Prostate gland (tissue), 2 donors: ENCODE results near the gene CMSS1. TPM values are rescaled to one million over a fixed set of nuclear protein-coding genes. Genes with fewer than 3 reads are reported as not detected.

Experiments used
- DNase-seq: peaks from one replicate; pipeline ENCODE4 v3.0.0-alpha.2; 2019; ENCODE audit warnings: low spot score
- H3K27ac ChIP-seq, 2 donors: fragments of 200-600 bp; sonication (generic); 2 replicates each; pipeline ENCODE4 v1.5.1; 2017 to 2019
- H3K27me3 ChIP-seq: fragments of 200-600 bp; sonication (generic); replicated peaks from 2 replicates; pipeline ENCODE4 v1.5.1; 2019; ENCODE audit not compliant: insufficient read depth
- H3K36me3 ChIP-seq, 2 donors: fragments of 200-600 bp; sonication (generic); 1 replicate in 1 of 2; 2 replicates in 1 of 2; pipeline versions ENCODE4 v1.5.1 to v1.8.1; 2017 to 2019
- H3K4me1 ChIP-seq: fragments of 200-600 bp; sonication (generic); replicated peaks from 2 replicates; pipeline ENCODE4 v1.5.1; 2019
- H3K4me3 ChIP-seq, 2 donors: fragments of 200-600 bp; sonication (generic); 2 replicates each; pipeline ENCODE4 v1.5.1; 2017 to 2019
- H3K9me3 ChIP-seq: fragments of 200-600 bp; sonication (generic); 2 replicates; pipeline ENCODE4 v1.5.1; 2017
- CTCF ChIP-seq, 4 experiments: fragments of 200-600 bp in 2 of 4; fragments of 450-650 bp in 2 of 4; sonication (generic) in 2 of 4; IDR thresholded peaks; 1 replicate in 3 of 4; 2 replicates in 1 of 4; pipeline ENCODE4 v1.5.1; 2016 to 2019; ENCODE audit warnings: antibody characterized with exemption in 4 of 4, mild to moderate bottlenecking in 2 of 4, moderate library complexity in 2 of 4
- POLR2A ChIP-seq: fragments of 450-650 bp; IDR thresholded peaks from one replicate; pipeline ENCODE4 v1.6.1; 2016; ENCODE audit warnings: antibody characterized with exemption, mild to moderate bottlenecking
- POLR2AphosphoS5 ChIP-seq: sonication (generic); formaldehyde crosslinking; IDR thresholded peaks from one replicate; pipeline ENCODE4 v1.6.1; 2017; ENCODE audit warnings: antibody characterized with exemption
- WGBS: methylation state at CpG from one replicate; pipeline ENCODE4 v1.1.5; 2018; 5-methylcytosine and 5-hydroxymethylcytosine counted together
- intact Hi-C: fragments of 100-400 bp; cut with DNase I; formaldehyde crosslinking; loops from one replicate; pipeline ENCODE4 v1.14.2; 2022
- total RNA-seq, 2 donors: library from RNA; depleted of rRNA; stranded (reverse); fragments of >200 nt; gene quantifications; one replicate each; pipeline ENCODE4 v1.1.0, GENCODE V29; 2016

The CMSS1 gene
- total RNA-seq, 2 donors from 2014 or later: 10.2 to 13.6 TPM

- no peak overlapping the region for H3K4me3 ChIP-seq
- H3K36me3 ChIP-seq: no peaks in the 10 kb centered on the region
- intact Hi-C loops: no loop called here
- H3K27me3 ChIP-seq: no peaks in the 10 kb centered on the region
- H3K27ac ChIP-seq: no peak overlapping the region
- no peaks in the 10 kb centered on the region for H3K4me1 ChIP-seq
- peak in 3 of 4 experiments; percentile 30 to 45 (median 41) for TF ChIP-seq CTCF (IDR thresholded peaks at IDR 0.05)
- no peak for TF ChIP-seq POLR2AphosphoS5
- TF ChIP-seq POLR2A: no peak
- WGBS: 45% methylated on average over 4 of the region's 4 CpGs
- DNase-seq: peak; percentile 9
- no peaks in the 10 kb centered on the region for H3K9me3 ChIP-seq
These were observed 9.4 kb upstream of the CMSS1 start for GRCh38 chr3:99808163-99808794.

GRCh38 chr3:99809565-99809964 lies 8.1 kb upstream of the CMSS1 start:
- Histone ChIP-seq H3K27me3 (no peaks in the 10 kb centered on the region), H3K4me3 (no peak overlapping the region), H3K9me3 (no peaks in the 10 kb centered on the region), H3K4me1 (no peaks in the 10 kb centered on the region), H3K27ac (no peak overlapping the region), H3K36me3 (no peaks in the 10 kb centered on the region)
- DNase-seq: no peak
- TF ChIP-seq CTCF (IDR thresholded peaks at IDR 0.05) (no peak), POLR2AphosphoS5 (no peak), POLR2A (no peak)
- WGBS: 96% methylated on average over 2 of the region's 2 CpGs
- intact Hi-C loops: no loop called here

- Histone ChIP-seq H3K27ac (no peak overlapping the region), H3K27me3 (no peaks in the 10 kb centered on the region), H3K36me3 (no peaks in the 10 kb centered on the region), H3K4me3 (no peak overlapping the region), H3K4me1 (no peaks in the 10 kb centered on the region), H3K9me3 (no peaks in the 10 kb centered on the region)
- DNase-seq: no peak
- intact Hi-C loops: no loop called here
- no peak for TF ChIP-seq CTCF (IDR thresholded peaks at IDR 0.05)
- TF ChIP-seq POLR2A: no peak
- no peak for TF ChIP-seq POLR2AphosphoS5
- 97% methylated on average over 1 of the region's 1 CpG for WGBS
These were observed 7.3 kb upstream of the CMSS1 start for GRCh38 chr3:99810403-99810802.

GRCh38 chr3:99817047-99817436 lies 620 bp upstream of the CMSS1 start:
- peak; percentile 24 for DNase-seq
- Histone ChIP-seq H3K27me3 (no peaks in the 10 kb centered on the region), H3K27ac (peak overlapping the region; percentile 79 to 84), H3K4me1 (no peaks in the 10 kb centered on the region), H3K4me3 (peak overlapping the region; percentile 59 to 65), H3K36me3 (no peaks in the 10 kb centered on the region), H3K9me3 (no peaks in the 10 kb centered on the region)
- TF ChIP-seq POLR2AphosphoS5: no peak
- intact Hi-C loops: no loop called here
- 0% methylated on average over 15 of the region's 15 CpGs for WGBS

GRCh38 chr3:99818818-99819217 lies 1.2 kb downstream of the CMSS1 start:
- H3K36me3 ChIP-seq: no peaks in the 10 kb centered on the region
- H3K4me3 ChIP-seq: no peak overlapping the region
- H3K27ac ChIP-seq: no peak overlapping the region
- H3K9me3 ChIP-seq: no peaks in the 10 kb centered on the region
- intact Hi-C loops: no loop called here
- H3K4me1 ChIP-seq: no peaks in the 10 kb centered on the region
- WGBS: 94% methylated on average over 2 of the region's 2 CpGs
- no peaks in the 10 kb centered on the region for H3K27me3 ChIP-seq
- no peak for DNase-seq
- TF ChIP-seq POLR2A (no peak), POLR2AphosphoS5 (no peak), CTCF (IDR thresholded peaks at IDR 0.05) (no peak)
